HG02610 (cell line): Measurements from ENCODE around the gene TRH.

Experiments
- ATAC-seq: cut with Tn5 transposase; IDR thresholded peaks from one replicate; pipeline ENCODE4 v1.9.1; 2021; ENCODE audit warnings: mild to moderate bottlenecking, moderate library complexity; ENCODE audit not compliant: unreplicated experiment

Gene TRH

GRCh38 chr3:129974564-129974832 lies at the start of gene TRH:
Gene TRH, plus strand, starts transcription at chr3:129974720. Its CDS starts 1,097 bp downstream, at chr3:129975817.
- ATAC-seq: no peak

GRCh38 chr3:129927072-129927471 lies 47.4 kb upstream of the TRH start:
- no peak for ATAC-seq

GRCh38 chr3:129929383-129929782 lies 45.1 kb upstream of the TRH start:
- ATAC-seq: no peak

- ATAC-seq: no peak
Observed at GRCh38 chr3:129933471-129933870, 41.0 kb upstream of the TRH start.

GRCh38 chr3:129934234-129935123 lies 40.0 kb upstream of the TRH start:
- ATAC-seq: no peak

- no peak for ATAC-seq
Observed at GRCh38 chr3:129936757-129937156, 37.8 kb upstream of the TRH start.

GRCh38 chr3:129937717-129938116 lies 36.8 kb upstream of the TRH start:
- no peak for ATAC-seq

- no peak for ATAC-seq
Observed at GRCh38 chr3:129938140-129938930, 36.2 kb upstream of the TRH start.

- no peak for ATAC-seq
Observed at GRCh38 chr3:129940086-129940485, 34.4 kb upstream of the TRH start.

GRCh38 chr3:129942296-129942695 lies 32.2 kb upstream of the TRH start:
- peak; percentile 59 for ATAC-seq

GRCh38 chr3:129943020-129943419 lies 31.5 kb upstream of the TRH start:
- no peak for ATAC-seq

GRCh38 chr3:129944709-129945108 lies 29.8 kb upstream of the TRH start:
- no peak for ATAC-seq

- ATAC-seq: no peak
Observed at GRCh38 chr3:129947538-129948240, 26.8 kb upstream of the TRH start.

- no peak for ATAC-seq
Observed at GRCh38 chr3:129950318-129951046, 24.0 kb upstream of the TRH start.

- no peak for ATAC-seq
Observed at GRCh38 chr3:129952556-129953355, 21.8 kb upstream of the TRH start.

GRCh38 chr3:129953621-129954020 lies 20.9 kb upstream of the TRH start:
- no peak for ATAC-seq

- ATAC-seq: no peak
Observed at GRCh38 chr3:129954514-129954913, 20.0 kb upstream of the TRH start.

- ATAC-seq: no peak
Observed at GRCh38 chr3:129956936-129957335, 17.6 kb upstream of the TRH start.

GRCh38 chr3:129958755-129959154 lies 15.8 kb upstream of the TRH start:
- no peak for ATAC-seq

GRCh38 chr3:129961141-129961541 lies 13.4 kb upstream of the TRH start:
- no peak for ATAC-seq
